ENCODE results near the gene MRPL33.

Gene MRPL33

GRCh38 chr2:27808984-27809383, 37.5 kb downstream of the MRPL33 start:
- H3K36me3 ChIP-seq (ENCODE audit: control insufficient read depth in 2 of 2, insufficient read depth in 2 of 2, low read length in 2 of 2): no peaks in the 10 kb centered on the region
- H3K27me3 ChIP-seq (ENCODE audit: control insufficient read depth in 1 of 2, insufficient read depth in 2 of 2, low read length in 2 of 2): no peaks in the 10 kb centered on the region
- no peak overlapping the region for H3K27ac ChIP-seq (ENCODE audit: low read length)
- no peak overlapping the region for H3K4me3 ChIP-seq (ENCODE audit: low read length in 2 of 2)
- H3K9me3 ChIP-seq (ENCODE audit: control insufficient read depth in 2 of 2, low read length in 2 of 2): no peaks in the 10 kb centered on the region
- no peaks in the 10 kb centered on the region for H3K4me1 ChIP-seq (ENCODE audit: control insufficient read depth, insufficient read depth, low read length)
- H3K9ac ChIP-seq (ENCODE audit: low read length in 2 of 2): no peak overlapping the region

- no peak overlapping the region for H3K4me3 ChIP-seq (ENCODE audit: low read length in 2 of 2)
- no peak overlapping the region for H3K9ac ChIP-seq (ENCODE audit: low read length in 2 of 2)
- no peak overlapping the region for H3K27ac ChIP-seq (ENCODE audit: low read length)
- H3K36me3 ChIP-seq (ENCODE audit: control insufficient read depth in 2 of 2, insufficient read depth in 2 of 2, low read length in 2 of 2): no peaks in the 10 kb centered on the region
- no peaks in the 10 kb centered on the region for H3K4me1 ChIP-seq (ENCODE audit: control insufficient read depth, insufficient read depth, low read length)
- no peaks in the 10 kb centered on the region for H3K27me3 ChIP-seq (ENCODE audit: control insufficient read depth in 1 of 2, insufficient read depth in 2 of 2, low read length in 2 of 2)
- H3K9me3 ChIP-seq (ENCODE audit: control insufficient read depth in 2 of 2, low read length in 2 of 2): no peaks in the 10 kb centered on the region
Measured at GRCh38 chr2:27809761-27810241, 38.3 kb downstream of the MRPL33 start.

- Histone ChIP-seq H3K27ac (ENCODE audit: low read length) (no peak overlapping the region), H3K27me3 (ENCODE audit: control insufficient read depth in 1 of 2, insufficient read depth in 2 of 2, low read length in 2 of 2) (no peaks in the 10 kb centered on the region), H3K4me1 (ENCODE audit: control insufficient read depth, insufficient read depth, low read length) (no peaks in the 10 kb centered on the region), H3K9ac (ENCODE audit: low read length in 2 of 2) (no peak overlapping the region), H3K36me3 (ENCODE audit: control insufficient read depth in 2 of 2, insufficient read depth in 2 of 2, low read length in 2 of 2) (no peaks in the 10 kb centered on the region), H3K9me3 (ENCODE audit: control insufficient read depth in 2 of 2, low read length in 2 of 2) (no peaks in the 10 kb centered on the region), H3K4me3 (ENCODE audit: low read length in 2 of 2) (no peak overlapping the region)
Measured at GRCh38 chr2:27810455-27810854, 38.9 kb downstream of the MRPL33 start.

GRCh38 chr2:27811768-27812167, 40.2 kb downstream of the MRPL33 start:
- H3K9ac ChIP-seq (ENCODE audit: low read length in 2 of 2): no peak overlapping the region
- no peaks in the 10 kb centered on the region for H3K4me1 ChIP-seq (ENCODE audit: control insufficient read depth, insufficient read depth, low read length)
- no peaks in the 10 kb centered on the region for H3K9me3 ChIP-seq (ENCODE audit: control insufficient read depth in 2 of 2, low read length in 2 of 2)
- H3K4me3 ChIP-seq (ENCODE audit: low read length in 2 of 2): no peak overlapping the region
- no peaks in the 10 kb centered on the region for H3K27me3 ChIP-seq (ENCODE audit: control insufficient read depth in 1 of 2, insufficient read depth in 2 of 2, low read length in 2 of 2)
- H3K27ac ChIP-seq (ENCODE audit: low read length): no peak overlapping the region
- no peaks in the 10 kb centered on the region for H3K36me3 ChIP-seq (ENCODE audit: control insufficient read depth in 2 of 2, insufficient read depth in 2 of 2, low read length in 2 of 2)

- Histone ChIP-seq H3K27me3 (ENCODE audit: control insufficient read depth in 1 of 2, insufficient read depth in 2 of 2, low read length in 2 of 2) (no peaks in the 10 kb centered on the region), H3K4me3 (ENCODE audit: low read length in 2 of 2) (no peak overlapping the region), H3K27ac (ENCODE audit: low read length) (no peak overlapping the region), H3K4me1 (ENCODE audit: control insufficient read depth, insufficient read depth, low read length) (no peaks in the 10 kb centered on the region), H3K9me3 (ENCODE audit: control insufficient read depth in 2 of 2, low read length in 2 of 2) (no peaks in the 10 kb centered on the region), H3K9ac (ENCODE audit: low read length in 2 of 2) (no peak overlapping the region), H3K36me3 (ENCODE audit: control insufficient read depth in 2 of 2, insufficient read depth in 2 of 2, low read length in 2 of 2) (no peaks in the 10 kb centered on the region)
Measured at GRCh38 chr2:27814758-27815157, 43.2 kb downstream of the MRPL33 start.

- Histone ChIP-seq H3K27me3 (ENCODE audit: control insufficient read depth in 1 of 2, insufficient read depth in 2 of 2, low read length in 2 of 2) (no peaks in the 10 kb centered on the region), H3K9me3 (ENCODE audit: control insufficient read depth in 2 of 2, low read length in 2 of 2) (no peaks in the 10 kb centered on the region), H3K4me1 (ENCODE audit: control insufficient read depth, insufficient read depth, low read length) (no peaks in the 10 kb centered on the region), H3K36me3 (ENCODE audit: control insufficient read depth in 2 of 2, insufficient read depth in 2 of 2, low read length in 2 of 2) (no peaks in the 10 kb centered on the region), H3K9ac (ENCODE audit: low read length in 2 of 2) (no peak overlapping the region), H3K27ac (ENCODE audit: low read length) (no peak overlapping the region), H3K4me3 (ENCODE audit: low read length in 2 of 2) (no peak overlapping the region)
Measured at GRCh38 chr2:27815860-27816438, 44.4 kb downstream of the MRPL33 start.

- Histone ChIP-seq H3K27ac (ENCODE audit: low read length) (no peak overlapping the region), H3K4me1 (ENCODE audit: control insufficient read depth, insufficient read depth, low read length) (no peaks in the 10 kb centered on the region), H3K9ac (ENCODE audit: low read length in 2 of 2) (no peak overlapping the region), H3K27me3 (ENCODE audit: control insufficient read depth in 1 of 2, insufficient read depth in 2 of 2, low read length in 2 of 2) (no peaks in the 10 kb centered on the region), H3K4me3 (ENCODE audit: low read length in 2 of 2) (no peak overlapping the region), H3K36me3 (ENCODE audit: control insufficient read depth in 2 of 2, insufficient read depth in 2 of 2, low read length in 2 of 2) (no peaks in the 10 kb centered on the region), H3K9me3 (ENCODE audit: control insufficient read depth in 2 of 2, low read length in 2 of 2) (peaks cover 0 to 5% of the 10 kb centered on the region in 2 donors)
Measured at GRCh38 chr2:27822049-27822448, 50.5 kb downstream of the MRPL33 start.

- Histone ChIP-seq H3K4me3 (ENCODE audit: low read length in 2 of 2) (no peak overlapping the region), H3K9ac (ENCODE audit: low read length in 2 of 2) (no peak overlapping the region), H3K9me3 (ENCODE audit: control insufficient read depth in 2 of 2, low read length in 2 of 2) (peaks cover 0 to 5% of the 10 kb centered on the region in 2 donors), H3K4me1 (ENCODE audit: control insufficient read depth, insufficient read depth, low read length) (no peaks in the 10 kb centered on the region), H3K36me3 (ENCODE audit: control insufficient read depth in 2 of 2, insufficient read depth in 2 of 2, low read length in 2 of 2) (no peaks in the 10 kb centered on the region), H3K27me3 (ENCODE audit: control insufficient read depth in 1 of 2, insufficient read depth in 2 of 2, low read length in 2 of 2) (no peaks in the 10 kb centered on the region), H3K27ac (ENCODE audit: low read length) (no peak overlapping the region)
Measured at GRCh38 chr2:27823135-27823534, 51.6 kb downstream of the MRPL33 start.

- peaks cover 0 to 5% of the 10 kb centered on the region in 2 donors for H3K9me3 ChIP-seq (ENCODE audit: control insufficient read depth in 2 of 2, low read length in 2 of 2)
- H3K27ac ChIP-seq (ENCODE audit: low read length): no peak overlapping the region
- no peak overlapping the region for H3K9ac ChIP-seq (ENCODE audit: low read length in 2 of 2)
- no peaks in the 10 kb centered on the region for H3K27me3 ChIP-seq (ENCODE audit: control insufficient read depth in 1 of 2, insufficient read depth in 2 of 2, low read length in 2 of 2)
- no peaks in the 10 kb centered on the region for H3K36me3 ChIP-seq (ENCODE audit: control insufficient read depth in 2 of 2, insufficient read depth in 2 of 2, low read length in 2 of 2)
- no peaks in the 10 kb centered on the region for H3K4me1 ChIP-seq (ENCODE audit: control insufficient read depth, insufficient read depth, low read length)
- H3K4me3 ChIP-seq (ENCODE audit: low read length in 2 of 2): no peak overlapping the region
Measured at GRCh38 chr2:27823569-27823968, 52.0 kb downstream of the MRPL33 start.

- no peak overlapping the region for H3K9ac ChIP-seq (ENCODE audit: low read length in 2 of 2)
- no peak overlapping the region for H3K4me3 ChIP-seq (ENCODE audit: low read length in 2 of 2)
- H3K4me1 ChIP-seq (ENCODE audit: control insufficient read depth, insufficient read depth, low read length): no peaks in the 10 kb centered on the region
- H3K27ac ChIP-seq (ENCODE audit: low read length): no peak overlapping the region
- H3K27me3 ChIP-seq (ENCODE audit: control insufficient read depth in 1 of 2, insufficient read depth in 2 of 2, low read length in 2 of 2): no peaks in the 10 kb centered on the region
- H3K9me3 ChIP-seq (ENCODE audit: control insufficient read depth in 2 of 2, low read length in 2 of 2): peaks cover 0 to 5% of the 10 kb centered on the region in 2 donors
- no peaks in the 10 kb centered on the region for H3K36me3 ChIP-seq (ENCODE audit: control insufficient read depth in 2 of 2, insufficient read depth in 2 of 2, low read length in 2 of 2)
Measured at GRCh38 chr2:27824401-27824800, 52.9 kb downstream of the MRPL33 start.

- Histone ChIP-seq H3K4me3 (ENCODE audit: low read length in 2 of 2) (no peak overlapping the region), H3K4me1 (ENCODE audit: control insufficient read depth, insufficient read depth, low read length) (no peaks in the 10 kb centered on the region), H3K36me3 (ENCODE audit: control insufficient read depth in 2 of 2, insufficient read depth in 2 of 2, low read length in 2 of 2) (no peaks in the 10 kb centered on the region), H3K27ac (ENCODE audit: low read length) (no peak overlapping the region), H3K9me3 (ENCODE audit: control insufficient read depth in 2 of 2, low read length in 2 of 2) (peaks cover 0 to 5% of the 10 kb centered on the region in 2 donors), H3K27me3 (ENCODE audit: control insufficient read depth in 1 of 2, insufficient read depth in 2 of 2, low read length in 2 of 2) (no peaks in the 10 kb centered on the region), H3K9ac (ENCODE audit: low read length in 2 of 2) (no peak overlapping the region)
Measured at GRCh38 chr2:27828305-27828704, 56.8 kb downstream of the MRPL33 start.
